Body of pancreas (tissue), 4 donors: ENCODE measurements around the gene RTP2.

Experiments used
- POLR2A ChIP-seq, 3 donors: fragments of 450-650 bp; IDR thresholded peaks; one replicate each; pipeline ENCODE4 v1.6.1; 2016; ENCODE audit warnings: antibody characterized with exemption in 3 of 3, mild to moderate bottlenecking in 2 of 3
- TF ChIP-seq, protein P1 (sequence below), 7 experiments: fragments of 450-650 bp in 4 of 7; fragments of 200-600 bp in 3 of 7; sonication (generic) in 3 of 7; IDR thresholded peaks; one replicate each; pipeline ENCODE4 v1.5.1; 2016 to 2019; ENCODE audit warnings: antibody characterized with exemption in 7 of 7

DNA sequence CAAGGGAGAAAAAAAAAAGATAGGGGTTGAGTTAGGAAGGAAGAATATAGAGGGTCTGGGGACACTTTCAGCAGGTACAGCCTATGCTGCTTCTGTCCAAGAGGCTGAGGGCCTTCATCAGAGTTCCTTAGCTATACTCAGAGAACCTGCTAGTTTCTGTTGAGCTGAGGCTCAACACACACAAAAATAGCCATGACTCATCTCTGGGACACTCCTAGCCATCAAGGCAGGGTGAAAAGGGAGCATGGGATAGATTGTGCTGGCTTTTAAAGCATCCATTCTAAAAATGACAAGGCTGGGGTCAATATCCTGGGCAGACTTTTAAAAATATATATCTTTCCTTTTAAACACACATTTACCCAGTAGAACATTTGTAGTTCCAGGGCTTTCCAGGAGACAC lies 2.8 kb upstream of the RTP2 start:
- no peak for TF ChIP-seq POLR2A (IDR thresholded peaks at IDR 0.05)
- TF ChIP-seq, protein P1, sequence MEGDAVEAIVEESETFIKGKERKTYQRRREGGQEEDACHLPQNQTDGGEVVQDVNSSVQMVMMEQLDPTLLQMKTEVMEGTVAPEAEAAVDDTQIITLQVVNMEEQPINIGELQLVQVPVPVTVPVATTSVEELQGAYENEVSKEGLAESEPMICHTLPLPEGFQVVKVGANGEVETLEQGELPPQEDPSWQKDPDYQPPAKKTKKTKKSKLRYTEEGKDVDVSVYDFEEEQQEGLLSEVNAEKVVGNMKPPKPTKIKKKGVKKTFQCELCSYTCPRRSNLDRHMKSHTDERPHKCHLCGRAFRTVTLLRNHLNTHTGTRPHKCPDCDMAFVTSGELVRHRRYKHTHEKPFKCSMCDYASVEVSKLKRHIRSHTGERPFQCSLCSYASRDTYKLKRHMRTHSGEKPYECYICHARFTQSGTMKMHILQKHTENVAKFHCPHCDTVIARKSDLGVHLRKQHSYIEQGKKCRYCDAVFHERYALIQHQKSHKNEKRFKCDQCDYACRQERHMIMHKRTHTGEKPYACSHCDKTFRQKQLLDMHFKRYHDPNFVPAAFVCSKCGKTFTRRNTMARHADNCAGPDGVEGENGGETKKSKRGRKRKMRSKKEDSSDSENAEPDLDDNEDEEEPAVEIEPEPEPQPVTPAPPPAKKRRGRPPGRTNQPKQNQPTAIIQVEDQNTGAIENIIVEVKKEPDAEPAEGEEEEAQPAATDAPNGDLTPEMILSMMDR (IDR thresholded peaks at IDR 0.05): no peak
